HCT116 (cell line): ENCODE results near the gene ITGA11. TPM values are rescaled to one million over a fixed set of nuclear protein-coding genes. Genes with fewer than 3 reads are reported as not detected.
A peak's percentile ranks its signal among the peaks of the same experiment; 100 is the strongest.

Source experiments
- ATAC-seq: fragments of 200-7000 bp; cut with Tn5 transposase; 2 replicates; pipeline ENCODE4 v1.9.1; 2020; ENCODE audit warnings: mild to moderate bottlenecking, moderate library complexity
- BruUV-seq: library from RNA; stranded (reverse); fragments of 400-500 nt; replicated peaks from 2 replicates; lab custom pipeline; 2021; lab: Mats Ljungman, UMichigan
- CTCF ChIA-PET: fragments of 300-600 bp; sonication (Branson Sonifier 250); formaldehyde crosslinking; loops from one replicate; lab custom pipeline; 2021; ENCODE audit warnings: antibody characterized with exemption; lab: Charles Lee
- POLR2A ChIA-PET: fragments of 300-600, 350-600 bp; sonication (Branson Sonifier 250); formaldehyde crosslinking; loops from one replicate; lab custom pipeline; 2021; ENCODE audit warnings: antibody characterized with exemption; lab: Charles Lee
- RAD21 ChIA-PET, 2 experiments: fragments of 300-600 bp; sonication (Branson Sonifier 250); formaldehyde crosslinking; loops; one replicate each; lab custom pipeline; 2023; ENCODE audit warnings: low total read pairs in 2 of 2; ENCODE audit not compliant: uncharacterized antibody in 2 of 2, unreplicated experiment in 2 of 2, low non-redundant PET in 1 of 2; lab: Charles Lee
- DNase-seq: peaks from one replicate; pipeline ENCODE4 v3.0.0-alpha.2; 2010; ENCODE audit warnings: low read depth, low spot score
- H2AFZ ChIP-seq: fragments of 200-600 bp; shearing (Covaris generic), sonication (generic); 2 replicates; pipeline ENCODE4 v1.6.1; 2017; ENCODE audit warnings: low read depth, mixed run types, mixed read lengths, antibody characterized with exemption, low read length; ENCODE audit not compliant: poor library complexity, severe bottlenecking
- H3K27ac ChIP-seq: 2 replicates; pipeline ENCODE4 v1.5.1; 2012; ENCODE audit warnings: low read depth, low read length
- H3K27me3 ChIP-seq: fragments of 200-600 bp; sonication (generic); 2 replicates; pipeline ENCODE4 v1.6.1; 2016; ENCODE audit warnings: mixed run types, low read length, mixed read lengths; ENCODE audit not compliant: insufficient read depth
- H3K36me3 ChIP-seq, 2 experiments: fragments of 200-500 bp in 1 of 2; fragments of 200-600 bp in 1 of 2; sonication (Bioruptor generic) in 1 of 2; sonication (generic) in 1 of 2; 2 replicates each; pipeline versions ENCODE4 v1.5.1 to v1.6.1; 2014 to 2016; ENCODE audit warnings: low read length in 2 of 2, inconsistent platforms in 1 of 2, mixed read lengths in 1 of 2, mixed run types in 1 of 2; ENCODE audit not compliant: insufficient read depth in 2 of 2, control insufficient read depth in 1 of 2
- H3K4me1 ChIP-seq, 2 experiments: fragments of 200-600 bp in 1 of 2; sonication (generic) in 1 of 2; 2 replicates each; pipeline versions ENCODE4 v1.5.1 to v1.6.1; 2012 to 2017; ENCODE audit warnings: low read length in 2 of 2, inconsistent platforms in 1 of 2, mild to moderate bottlenecking in 1 of 2, mixed read lengths in 1 of 2, mixed run types in 1 of 2, moderate library complexity in 1 of 2; ENCODE audit not compliant: insufficient read depth in 2 of 2, control insufficient read depth in 1 of 2
- H3K4me2 ChIP-seq: fragments of 200-600 bp; sonication (generic); 2 replicates; pipeline ENCODE4 v1.6.1; 2017; ENCODE audit warnings: mixed run types, low read length, mixed read lengths
- H3K4me3 ChIP-seq, 2 experiments: fragments of 200-600 bp in 1 of 2; sonication (generic) in 1 of 2; replicated peaks in 1 of 2; 2 replicates each; pipeline ENCODE4 v1.5.1; 2011 to 2016; ENCODE audit warnings: low read length in 2 of 2, control low read depth in 1 of 2, low read depth in 1 of 2, mild to moderate bottlenecking in 1 of 2, mixed read lengths in 1 of 2, mixed run types in 1 of 2
- H3K79me2 ChIP-seq: fragments of 200-600 bp; sonication (generic); 2 replicates; pipeline ENCODE4 v1.6.1; 2017; ENCODE audit warnings: mild to moderate bottlenecking, mixed run types, low read length, moderate library complexity, mixed read lengths; ENCODE audit not compliant: insufficient read depth
- H3K9ac ChIP-seq: fragments of 200-600 bp; sonication (generic); 2 replicates; pipeline ENCODE4 v1.6.1; 2016; ENCODE audit warnings: low read length, mixed read lengths
- H3K9me2 ChIP-seq: fragments of 200-600 bp; sonication (generic), shearing (Covaris generic); 2 replicates; pipeline ENCODE4 v1.6.1; 2017; ENCODE audit warnings: mixed run types, mild to moderate bottlenecking, moderate library complexity; ENCODE audit not compliant: insufficient read depth
- H3K9me3 ChIP-seq, 2 experiments: fragments of 200-500 bp in 1 of 2; fragments of 200-600 bp in 1 of 2; sonication (Bioruptor generic) in 1 of 2; sonication (generic) in 1 of 2; 2 replicates each; pipeline ENCODE4 v1.6.1; 2014 to 2017; ENCODE audit warnings: low read length in 2 of 2, mixed read lengths in 2 of 2, inconsistent platforms in 1 of 2, low read depth in 1 of 2, mild to moderate bottlenecking in 1 of 2, mixed run types in 1 of 2, moderate library complexity in 1 of 2; ENCODE audit not compliant: control insufficient read depth in 1 of 2, insufficient read depth in 1 of 2
- H4K20me1 ChIP-seq: fragments of 200-600 bp; sonication (generic), shearing (Covaris generic); 2 replicates; pipeline ENCODE4 v1.6.1; 2017; ENCODE audit warnings: mixed run types, mild to moderate bottlenecking, moderate library complexity; ENCODE audit not compliant: insufficient read depth
- CBX3 ChIP-seq: IDR thresholded peaks from 2 replicates; pipeline ENCODE4 v1.6.1; 2012; ENCODE audit warnings: low read depth
- ELF1 ChIP-seq: IDR thresholded peaks from 2 replicates; pipeline ENCODE4 v1.6.1; 2012; ENCODE audit warnings: low read depth, borderline replicate concordance
- EZH2 ChIP-seq: fragments of 200-600 bp; sonication (generic); IDR thresholded peaks from 2 replicates; pipeline ENCODE4 v1.6.1; 2017; ENCODE audit warnings: antibody characterized with exemption, mixed run types
- JUND ChIP-seq: IDR thresholded peaks from 2 replicates; pipeline ENCODE4 v1.6.1; 2012
- POLR2AphosphoS5 ChIP-seq: IDR thresholded peaks from 2 replicates; pipeline ENCODE4 v1.6.1; 2011; ENCODE audit warnings: mild to moderate bottlenecking, low read depth, low read length, moderate library complexity
- RAD21 ChIP-seq: IDR thresholded peaks from 2 replicates; pipeline ENCODE4 v1.6.1; 2012; ENCODE audit warnings: low read depth, mild to moderate bottlenecking
- SP1 ChIP-seq: IDR thresholded peaks from 2 replicates; pipeline ENCODE4 v1.6.1; 2012; ENCODE audit warnings: low read depth
- YY1 ChIP-seq: IDR thresholded peaks from 2 replicates; pipeline ENCODE4 v1.6.1; 2011; ENCODE audit warnings: low read length, low read depth, moderate library complexity, mild to moderate bottlenecking; ENCODE audit not compliant: insufficient replicate concordance; ENCODE audit errors: extremely low read depth
- ZFX ChIP-seq: fragments of 450-650 bp; IDR thresholded peaks from 2 replicates; pipeline ENCODE4 v1.6.1; 2017
- ZNF274 ChIP-seq: fragments of 200-500 bp; sonication (Bioruptor generic); IDR thresholded peaks from 2 replicates; pipeline ENCODE4 v1.6.1; 2014; ENCODE audit warnings: mild to moderate bottlenecking, low read depth, low read length, inconsistent platforms
- intact Hi-C: fragments of 100-400 bp; cut with micrococcal nuclease; formaldehyde crosslinking; loops from 2 replicates; pipeline ENCODE4 v1.10.0; 2022
- total RNA-seq: library from RNA; stranded (reverse); gene quantifications from one replicate; pipeline ENCODE4 v1.2.1, GENCODE V29; 2021; ENCODE audit not compliant: unreplicated experiment
- TF ChIP-seq, protein P1 (sequence below): IDR thresholded peaks from 2 replicates; pipeline ENCODE4 v1.6.1; 2011; ENCODE audit warnings: mild to moderate bottlenecking, low read length, moderate library complexity; ENCODE audit not compliant: insufficient replicate concordance; ENCODE audit errors: extremely low read depth
- TF ChIP-seq, protein P2 (sequence below), 3 experiments: fragments of 200-600 bp in 1 of 3; sonication (generic) in 1 of 3; IDR thresholded peaks in 2 of 3; conservative IDR thresholded peaks in 1 of 3; 2 replicates each; pipeline ENCODE4 v1.5.1; 2012 to 2017; ENCODE audit warnings: low read depth in 2 of 3, low read length in 2 of 3, antibody characterized with exemption in 1 of 3, borderline replicate concordance in 1 of 3, control low read depth in 1 of 3, mild to moderate bottlenecking in 1 of 3, mixed read lengths in 1 of 3, mixed run types in 1 of 3, moderate library complexity in 1 of 3; ENCODE audit not compliant: insufficient read depth in 1 of 3
- TF ChIP-seq, protein P3 (sequence below): IDR thresholded peaks from 2 replicates; pipeline ENCODE4 v1.6.1; 2012

Gene ITGA11
- total RNA-seq, 1 experiment from 2014 or later: not detected

GRCh38 chr15:68383161-68384074 is 48.5 kb downstream of the ITGA11 start:
- ChIA-PET POLR2A (no interaction called here), CTCF (no interaction called here), RAD21 (no interaction called here)
- Histone ChIP-seq H3K27ac (no peak overlapping the region), H3K4me1 (no peaks in the 10 kb centered on the region; a peak in 1 of 4 replicates), H2AFZ (no peak overlapping the region), H4K20me1 (no peaks in the 10 kb centered on the region), H3K4me2 (no peak overlapping the region), H3K79me2 (no peaks in the 10 kb centered on the region), H3K9ac (no peak overlapping the region), H3K36me3 (no peaks in the 10 kb centered on the region), H3K9me2 (no peaks in the 10 kb centered on the region), H3K9me3 (no peaks in the 10 kb centered on the region; a peak in 1 of 4 replicates), H3K27me3 (peaks cover 12% of the 10 kb centered on the region), H3K4me3 (no peak overlapping the region)
- ATAC-seq (peak; percentile 88), DNase-seq (peak; percentile 36)
- intact Hi-C loops: loop anchor here (1.0 kb wide), 1 partner anchor 77 kb away; no protein-coding TSS in a partner anchor
- BruUV-seq: no TSS peak
- TF ChIP-seq, protein P1, sequence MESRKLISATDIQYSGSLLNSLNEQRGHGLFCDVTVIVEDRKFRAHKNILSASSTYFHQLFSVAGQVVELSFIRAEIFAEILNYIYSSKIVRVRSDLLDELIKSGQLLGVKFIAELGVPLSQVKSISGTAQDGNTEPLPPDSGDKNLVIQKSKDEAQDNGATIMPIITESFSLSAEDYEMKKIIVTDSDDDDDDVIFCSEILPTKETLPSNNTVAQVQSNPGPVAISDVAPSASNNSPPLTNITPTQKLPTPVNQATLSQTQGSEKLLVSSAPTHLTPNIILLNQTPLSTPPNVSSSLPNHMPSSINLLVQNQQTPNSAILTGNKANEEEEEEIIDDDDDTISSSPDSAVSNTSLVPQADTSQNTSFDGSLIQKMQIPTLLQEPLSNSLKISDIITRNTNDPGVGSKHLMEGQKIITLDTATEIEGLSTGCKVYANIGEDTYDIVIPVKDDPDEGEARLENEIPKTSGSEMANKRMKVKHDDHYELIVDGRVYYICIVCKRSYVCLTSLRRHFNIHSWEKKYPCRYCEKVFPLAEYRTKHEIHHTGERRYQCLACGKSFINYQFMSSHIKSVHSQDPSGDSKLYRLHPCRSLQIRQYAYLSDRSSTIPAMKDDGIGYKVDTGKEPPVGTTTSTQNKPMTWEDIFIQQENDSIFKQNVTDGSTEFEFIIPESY: no peak
- TF ChIP-seq, protein P2, sequence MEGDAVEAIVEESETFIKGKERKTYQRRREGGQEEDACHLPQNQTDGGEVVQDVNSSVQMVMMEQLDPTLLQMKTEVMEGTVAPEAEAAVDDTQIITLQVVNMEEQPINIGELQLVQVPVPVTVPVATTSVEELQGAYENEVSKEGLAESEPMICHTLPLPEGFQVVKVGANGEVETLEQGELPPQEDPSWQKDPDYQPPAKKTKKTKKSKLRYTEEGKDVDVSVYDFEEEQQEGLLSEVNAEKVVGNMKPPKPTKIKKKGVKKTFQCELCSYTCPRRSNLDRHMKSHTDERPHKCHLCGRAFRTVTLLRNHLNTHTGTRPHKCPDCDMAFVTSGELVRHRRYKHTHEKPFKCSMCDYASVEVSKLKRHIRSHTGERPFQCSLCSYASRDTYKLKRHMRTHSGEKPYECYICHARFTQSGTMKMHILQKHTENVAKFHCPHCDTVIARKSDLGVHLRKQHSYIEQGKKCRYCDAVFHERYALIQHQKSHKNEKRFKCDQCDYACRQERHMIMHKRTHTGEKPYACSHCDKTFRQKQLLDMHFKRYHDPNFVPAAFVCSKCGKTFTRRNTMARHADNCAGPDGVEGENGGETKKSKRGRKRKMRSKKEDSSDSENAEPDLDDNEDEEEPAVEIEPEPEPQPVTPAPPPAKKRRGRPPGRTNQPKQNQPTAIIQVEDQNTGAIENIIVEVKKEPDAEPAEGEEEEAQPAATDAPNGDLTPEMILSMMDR (IDR thresholded peaks at IDR 0.05 in 2 of 3, conservative IDR thresholded peaks at IDR 0.05 in 1 of 3; ENCODE audit: borderline replicate concordance in 1 of 3, insufficient read depth in 1 of 3, low read depth in 2 of 3, low read length in 2 of 3): peak; percentile 70 to 87 (median 86)
- TF ChIP-seq YY1 (peak; percentile 70), POLR2AphosphoS5 (no peak), RAD21 (peak; percentile 71), EZH2 (no peak), ELF1 (no peak), SP1 (no peak), ZFX (no peak), CBX3 (no peak; the same call in 1 of the 2 replicates), ZNF274 (no peak), JUND (no peak)
- TF ChIP-seq, protein P3, sequence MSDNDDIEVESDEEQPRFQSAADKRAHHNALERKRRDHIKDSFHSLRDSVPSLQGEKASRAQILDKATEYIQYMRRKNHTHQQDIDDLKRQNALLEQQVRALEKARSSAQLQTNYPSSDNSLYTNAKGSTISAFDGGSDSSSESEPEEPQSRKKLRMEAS: peak; percentile 52; the same call in 1 of the 2 replicates
